HG03280 (cell line): ENCODE measurements around the gene KRT71.
"Not testable (repeated sequence)": the region's sequence is repeated elsewhere in the genome, so short reads cannot be mapped to it uniquely, and the experiment has no call there.

Experiments
- ATAC-seq: cut with Tn5 transposase; IDR thresholded peaks from one replicate; pipeline ENCODE4 v1.9.1; 2021; ENCODE audit warnings: mild to moderate bottlenecking, moderate library complexity; ENCODE audit not compliant: unreplicated experiment

The KRT71 gene

GRCh38 chr12:52552681-52553195 lies at the start of gene KRT71:
Gene KRT71 (minus strand): TSS chr12:52553145. CDS start chr12:52553077, 68 bp downstream.
- no peak for ATAC-seq

DNA sequence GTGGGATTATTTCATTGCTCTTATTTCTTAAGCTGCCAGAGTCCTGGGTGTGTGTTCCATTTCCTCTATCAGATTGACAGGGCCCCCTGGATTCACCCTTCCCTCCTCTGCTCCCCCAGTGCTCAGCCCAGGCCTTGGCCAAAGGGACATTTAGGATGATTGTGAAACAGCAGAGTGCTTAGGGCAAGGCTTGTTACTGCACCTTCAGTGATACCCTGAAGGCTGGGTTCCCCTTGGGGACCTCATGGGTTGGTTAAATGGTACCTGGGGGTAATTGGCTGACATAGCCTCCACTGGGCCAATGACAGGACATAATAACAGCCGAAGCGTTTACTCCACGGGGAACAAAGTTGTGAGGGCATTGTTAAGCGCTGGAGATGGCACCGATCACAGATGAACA lies 49.6 kb upstream of the KRT71 start:
- ATAC-seq = no peak

DNA sequence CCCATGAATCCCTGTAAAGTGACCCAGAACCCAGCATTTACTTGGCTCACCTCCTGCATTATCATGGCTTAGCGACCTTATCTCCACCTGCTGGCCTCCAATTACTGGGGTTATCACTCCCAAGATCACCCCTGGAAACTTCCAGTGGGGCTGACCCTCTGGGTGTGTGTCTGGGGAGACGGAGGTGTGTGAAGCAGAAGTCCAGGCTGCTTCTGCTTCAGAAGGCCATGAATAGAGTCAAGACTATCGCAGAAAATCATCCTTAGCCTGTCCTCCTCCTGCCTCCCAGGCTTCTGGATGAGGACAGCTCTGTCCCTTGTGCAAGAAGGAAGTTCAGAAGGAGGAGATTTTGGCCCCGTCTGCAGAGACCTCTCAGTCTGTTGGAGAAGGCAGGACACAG lies 48.7 kb upstream of the KRT71 start:
- no peak for ATAC-seq

- no peak for ATAC-seq
Observed at GRCh38 chr12:52600941-52601481, 48.1 kb upstream of the KRT71 start, which contains the start of gene KRT72. Gene KRT72 (minus strand): TSS chr12:52601463. CDS start chr12:52601452, 11 bp downstream.

DNA sequence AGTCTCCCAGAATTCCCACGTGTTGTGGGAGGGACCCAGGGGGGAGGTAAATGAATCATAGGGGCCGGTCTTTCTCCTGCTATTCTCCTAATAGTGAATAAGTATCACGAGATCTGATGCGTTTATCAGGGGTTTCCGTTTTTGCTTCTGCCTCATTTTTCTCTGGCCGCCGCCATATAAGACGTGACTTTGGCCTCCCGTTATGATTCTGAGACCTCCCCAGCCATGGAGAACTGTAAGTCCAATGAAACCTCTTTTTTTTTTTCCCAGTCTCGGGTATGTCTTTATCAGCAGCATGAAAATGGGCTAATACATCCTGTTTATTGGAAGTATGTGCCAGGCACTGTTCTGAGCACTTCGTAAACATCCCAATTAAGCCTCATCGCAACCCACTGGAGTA lies 47.5 kb upstream of the KRT71 start:
- no peak for ATAC-seq

GRCh38 chr12:52600071-52600470 lies 47.1 kb upstream of the KRT71 start:
- ATAC-seq = no peak

DNA sequence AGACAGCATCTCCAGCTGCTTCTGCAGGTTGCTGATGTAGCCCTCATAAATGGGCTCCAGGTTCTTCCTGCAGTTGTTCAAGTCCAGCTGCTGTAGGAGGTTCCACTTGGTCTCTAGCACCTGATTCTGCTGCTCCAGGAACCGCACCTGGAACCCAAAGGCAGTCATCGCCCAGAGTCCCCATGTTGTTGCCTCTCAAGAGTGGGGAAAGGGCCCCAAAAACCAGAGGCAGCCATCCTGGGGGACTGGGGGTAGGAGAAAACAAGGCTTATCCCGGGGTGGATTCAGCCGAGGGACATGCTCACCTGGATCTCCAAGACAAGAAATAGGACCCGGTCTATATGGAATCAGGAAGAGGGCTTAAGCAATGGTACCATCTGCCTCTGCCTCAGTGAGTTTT lies 46.0 kb upstream of the KRT71 start:
- ATAC-seq = no peak

DNA sequence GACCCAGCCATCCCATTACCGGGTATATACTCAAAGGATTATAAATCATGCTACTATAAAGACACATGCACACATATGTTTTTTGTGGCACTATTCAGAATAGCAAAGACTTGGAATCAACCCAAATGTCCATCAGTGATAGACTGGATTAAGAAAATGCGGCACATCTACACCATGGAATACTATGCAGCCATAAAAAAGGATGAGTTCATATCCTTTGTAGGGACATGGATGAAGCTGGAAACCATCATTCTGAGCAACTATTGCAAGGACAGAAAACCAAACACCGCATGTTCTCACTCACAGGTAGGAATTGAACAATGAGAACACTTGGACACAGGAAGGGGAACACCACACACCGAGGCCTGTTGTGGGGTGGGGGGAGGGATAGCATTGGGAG lies 41.3 kb upstream of the KRT71 start:
- not testable (repeated sequence) for ATAC-seq

DNA sequence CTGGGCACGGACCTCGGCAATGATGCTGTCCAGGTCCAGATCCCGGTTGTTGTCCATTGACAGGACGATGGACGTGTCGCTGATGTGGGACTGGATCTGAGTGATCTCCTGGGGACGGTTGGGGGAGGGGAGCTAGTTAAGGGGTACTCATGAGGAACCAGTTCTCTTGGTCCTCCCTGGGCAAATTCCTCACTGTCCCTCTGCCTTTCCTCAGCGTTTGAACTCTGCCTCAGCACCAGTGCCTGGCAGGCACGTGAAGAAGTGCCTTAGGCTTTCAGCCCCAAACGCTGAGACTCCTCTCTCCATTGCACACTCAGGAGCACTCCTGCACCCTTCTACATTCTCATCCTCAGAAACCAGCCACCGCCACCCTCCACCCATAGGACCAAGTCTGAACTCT lies 38.6 kb upstream of the KRT71 start:
- no peak for ATAC-seq

- ATAC-seq = no peak
Observed at GRCh38 chr12:52590021-52590420, 37.1 kb upstream of the KRT71 start.

DNA sequence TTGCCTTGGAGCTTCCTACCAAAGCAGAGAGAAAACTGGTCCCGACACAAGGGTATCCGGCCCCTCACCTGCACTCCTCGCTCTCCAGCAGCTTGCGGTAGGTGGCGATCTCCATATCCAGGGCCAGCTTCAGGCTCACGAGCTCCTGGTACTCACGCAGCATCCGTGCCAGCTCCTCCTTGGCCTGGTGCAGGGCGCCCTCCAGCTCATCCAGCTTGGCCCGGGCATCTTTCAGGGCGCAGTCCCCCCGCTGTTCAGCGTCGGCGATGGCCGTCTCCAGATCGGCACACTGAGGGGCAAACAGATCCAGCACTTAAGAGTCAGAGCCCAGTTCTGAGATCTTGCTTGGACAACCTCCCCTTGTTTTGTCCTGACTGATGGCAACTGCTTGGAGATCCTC lies 34.6 kb upstream of the KRT71 start:
- ATAC-seq = no peak

- ATAC-seq = no peak
Observed at GRCh38 chr12:52585946-52586345, 33.0 kb upstream of the KRT71 start.

DNA sequence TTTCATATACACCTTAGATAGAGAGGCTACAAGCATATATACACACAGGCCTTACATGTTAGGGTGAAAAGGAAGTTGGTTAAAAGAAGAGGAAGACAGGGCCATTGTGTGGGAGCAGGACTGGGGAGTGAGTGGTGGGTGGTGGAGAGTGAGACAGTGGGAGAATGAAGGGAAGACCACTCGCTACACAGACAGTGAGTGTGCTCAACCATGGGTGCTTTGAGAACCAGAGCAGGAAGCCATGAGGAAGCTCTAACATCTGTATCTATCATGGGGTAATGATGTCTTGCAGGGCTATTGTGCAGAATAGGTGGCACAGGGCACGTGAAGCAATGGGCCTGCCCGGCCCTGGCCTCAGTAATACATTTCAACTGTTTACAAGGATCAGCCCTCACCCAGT lies 32.1 kb upstream of the KRT71 start:
- no peak for ATAC-seq

- no peak for ATAC-seq
Observed at GRCh38 chr12:52584156-52584682, 31.3 kb upstream of the KRT71 start.

- ATAC-seq = no peak
Observed at GRCh38 chr12:52582971-52583456, 30.1 kb upstream of the KRT71 start.

- no peak for ATAC-seq
Observed at GRCh38 chr12:52582486-52582885, 29.5 kb upstream of the KRT71 start.

DNA sequence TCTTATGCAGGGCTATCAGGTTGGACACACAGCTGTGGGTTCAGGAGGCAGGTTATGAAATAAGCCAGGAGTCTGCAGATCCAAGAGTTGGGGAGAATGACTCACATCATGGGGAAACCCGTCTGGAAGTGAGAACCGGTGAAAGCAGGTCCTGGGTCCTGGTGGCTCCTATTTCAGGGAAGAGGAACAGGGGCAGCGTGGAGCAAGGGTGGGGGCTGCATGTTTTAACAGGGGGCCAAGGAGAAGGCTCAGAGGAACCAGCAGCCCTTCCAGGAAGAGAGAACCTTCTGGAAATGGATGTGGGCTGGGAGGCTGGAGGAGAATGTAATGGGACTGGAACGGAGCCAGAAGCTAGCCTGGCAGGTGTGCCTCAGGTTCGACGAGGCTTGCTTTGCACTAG lies 28.5 kb upstream of the KRT71 start:
- ATAC-seq = no peak

DNA sequence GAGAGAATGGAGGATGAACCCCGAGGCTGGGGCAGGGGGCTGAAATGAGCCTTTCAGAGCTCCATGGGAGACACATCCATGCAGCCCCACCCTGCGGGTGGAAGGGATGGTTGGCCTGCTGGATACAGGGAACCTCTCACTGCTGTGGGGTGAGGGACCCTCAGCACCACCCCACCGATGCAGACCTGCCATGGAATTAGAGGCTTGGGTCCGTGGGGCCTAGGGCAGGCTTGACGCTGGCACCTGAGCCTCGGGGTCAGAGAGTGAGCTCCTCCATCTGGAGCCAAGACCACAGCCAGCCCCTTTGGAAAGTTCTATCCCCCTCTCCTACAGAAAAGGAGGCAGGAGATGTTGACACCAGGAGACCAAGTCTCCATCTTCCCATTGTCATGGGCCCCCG lies 28.1 kb upstream of the KRT71 start:
- no peak for ATAC-seq

GRCh38 chr12:52580496-52580895 lies 27.6 kb upstream of the KRT71 start:
- no peak for ATAC-seq

DNA sequence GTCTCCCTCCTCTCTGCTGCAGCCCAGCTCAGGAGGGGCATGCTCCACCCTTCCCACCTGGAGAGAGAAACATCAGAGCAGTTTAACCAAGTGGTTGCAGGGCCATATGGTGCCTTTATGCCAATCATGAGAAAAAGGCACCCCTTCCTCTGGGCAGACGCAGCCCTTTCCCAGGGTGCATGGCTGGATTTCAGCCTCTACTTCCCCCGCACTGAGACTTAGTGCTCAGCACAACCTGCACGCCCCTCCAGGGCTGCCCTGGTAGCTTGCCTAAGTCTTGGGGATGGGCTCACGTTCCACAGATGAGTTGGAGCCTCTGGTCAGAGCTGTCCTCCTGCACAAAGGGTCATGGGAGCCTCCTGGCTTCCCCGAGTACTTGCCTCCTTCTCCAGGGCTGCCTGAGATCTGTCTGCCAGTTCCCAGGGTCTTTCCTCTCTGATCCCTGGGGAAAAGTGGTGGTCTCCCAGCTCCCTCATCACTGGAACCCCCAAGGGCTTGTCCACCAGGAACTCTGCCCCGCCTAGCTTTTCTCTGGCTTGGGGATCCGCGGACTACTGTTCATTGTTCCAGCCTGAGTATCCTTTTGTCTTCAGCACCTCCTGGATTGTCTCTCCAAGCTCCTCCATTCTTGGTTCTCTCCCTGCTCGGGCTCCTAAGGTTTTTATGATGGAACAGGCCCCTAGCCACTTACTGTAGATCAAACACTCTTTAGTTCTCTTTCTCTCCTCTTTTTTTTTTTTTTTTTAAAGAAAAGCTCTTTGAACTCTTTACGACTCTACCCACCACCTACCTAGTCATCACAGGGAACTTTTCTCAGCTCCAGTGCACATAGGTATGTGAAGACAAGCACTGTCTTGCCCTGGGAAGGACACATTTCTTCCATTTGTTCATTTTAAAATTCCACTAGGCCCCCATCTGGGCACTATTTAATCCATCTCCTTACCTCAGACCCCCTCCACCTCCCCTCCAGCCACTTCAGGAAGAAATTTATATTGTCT lies 26.8 kb upstream of the KRT71 start:
- no peak for ATAC-seq

DNA sequence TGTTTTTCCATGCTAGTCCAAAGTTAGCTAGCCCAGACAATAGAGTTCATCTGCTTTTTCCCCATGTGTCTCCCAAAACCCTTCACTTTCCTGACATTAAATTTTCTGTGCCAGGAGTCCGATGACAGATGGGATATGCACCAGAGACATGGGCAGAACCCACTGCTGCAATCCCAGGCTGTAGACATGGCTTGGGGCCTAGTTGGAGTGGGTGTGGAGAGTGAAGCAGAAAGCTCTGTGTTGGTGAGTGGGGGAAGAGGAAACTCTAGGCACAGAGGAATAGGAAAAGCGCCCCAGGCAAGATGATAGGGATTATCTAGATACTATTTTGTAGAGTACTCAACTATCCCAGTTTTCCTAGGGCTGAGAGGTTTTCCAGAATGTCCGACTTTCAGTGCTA lies 25.5 kb upstream of the KRT71 start:
- no peak for ATAC-seq

DNA sequence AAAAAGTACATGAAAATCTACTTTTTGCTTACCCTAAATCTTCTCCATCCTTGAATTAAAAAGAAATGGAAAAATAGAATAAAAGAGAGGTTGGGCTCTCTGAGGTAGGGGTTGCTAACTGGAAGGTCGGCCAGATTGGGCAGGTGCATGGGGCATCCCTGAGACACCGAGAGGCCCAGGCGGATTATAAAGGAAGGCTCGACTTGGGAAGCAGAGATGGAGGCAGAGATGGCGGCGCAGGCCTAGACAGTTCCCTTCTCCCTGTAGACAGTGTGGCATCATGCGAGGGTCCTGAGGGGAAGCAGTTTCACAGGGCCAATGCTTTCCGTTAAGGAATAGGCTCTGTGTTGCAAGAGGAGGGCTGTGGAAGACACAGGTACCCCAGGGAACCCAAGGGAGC lies 24.4 kb upstream of the KRT71 start:
- ATAC-seq = no peak
